Stimulated activated CD8-positive, alpha-beta memory T cell treated with anti-CD3 and anti-CD28 coated beads, Interleukin-2, amount 100 ng/mL, for 1 hour (primary cell): ENCODE measurements around the gene CCRL2.
"Not testable (repeated sequence)": the region's sequence is repeated elsewhere in the genome, so short reads cannot be mapped to it uniquely, and the experiment has no call there.

Experiments used
- DNase-seq, 2 donors: peaks; one replicate each; pipeline ENCODE4 v3.0.0-alpha.2; 2020; ENCODE audit warnings: low read depth in 2 of 2

CCRL2 gene

GRCh38 chr3:46402902-46403301 is 4.2 kb upstream of the CCRL2 start:
- DNase-seq: not testable (repeated sequence)

- DNase-seq: no peak
These were observed 1.6 kb upstream of the CCRL2 start for GRCh38 chr3:46405301-46406019.

GRCh38 chr3:46406443-46406787 is 644 bp upstream of the CCRL2 start:
- DNase-seq: no peak

GRCh38 chr3:46407970-46408369 is 911 bp downstream of the CCRL2 start:
- DNase-seq: no peak

GRCh38 chr3:46408853-46409252 is 1.8 kb downstream of the CCRL2 start:
- DNase-seq: no peak

GRCh38 chr3:46409739-46410489 is 2.9 kb downstream of the CCRL2 start:
- DNase-seq: no peak

- no peak for DNase-seq
These were observed 3.6 kb downstream of the CCRL2 start for GRCh38 chr3:46410669-46411068.

- no peak for DNase-seq
These were observed 4.2 kb downstream of the CCRL2 start for GRCh38 chr3:46411271-46411670.

- no peak for DNase-seq
These were observed 5.8 kb downstream of the CCRL2 start for GRCh38 chr3:46412786-46413298.

- no peak for DNase-seq
These were observed 6.9 kb downstream of the CCRL2 start for GRCh38 chr3:46413951-46414350.

- DNase-seq: no peak
These were observed 7.7 kb downstream of the CCRL2 start for GRCh38 chr3:46414739-46415138.

- no peak for DNase-seq
These were observed 9.2 kb downstream of the CCRL2 start for GRCh38 chr3:46416125-46416810.

- DNase-seq: no peak
These were observed 9.9 kb downstream of the CCRL2 start for GRCh38 chr3:46416811-46417510.

GRCh38 chr3:46417841-46418611 is 11.0 kb downstream of the CCRL2 start:
- DNase-seq: no peak

- DNase-seq: no peak
These were observed 12.8 kb downstream of the CCRL2 start for GRCh38 chr3:46419816-46420215.

- DNase-seq: no peak
These were observed 13.9 kb downstream of the CCRL2 start for GRCh38 chr3:46420931-46421330.

- DNase-seq: no peak
These were observed 15.6 kb downstream of the CCRL2 start for GRCh38 chr3:46422617-46423016.

- no peak for DNase-seq
These were observed 16.5 kb downstream of the CCRL2 start for GRCh38 chr3:46423588-46423987.

- DNase-seq: not testable (repeated sequence)
These were observed 19.4 kb downstream of the CCRL2 start for GRCh38 chr3:46426476-46426875.

- not testable (repeated sequence) for DNase-seq
These were observed 20.3 kb downstream of the CCRL2 start for GRCh38 chr3:46427404-46427803.
